PC-3 (cell line): ENCODE results near the gene XRCC6. TPM values are rescaled to one million over a fixed set of nuclear protein-coding genes. Genes with fewer than 3 reads are reported as not detected.
"Not testable (repeated sequence)": the region's sequence is repeated elsewhere in the genome, so short reads cannot be mapped to it uniquely, and the experiment has no call there.

Experiments used
- ATAC-seq: fragments of 200-7000 bp; cut with Tn5 transposase; 2 replicates; pipeline ENCODE4 v1.9.1; 2020; ENCODE audit warnings: mild to moderate bottlenecking, moderate library complexity
- BruUV-seq: library from RNA; stranded (reverse); fragments of 400-500 nt; replicated peaks from 2 replicates; lab custom pipeline; 2021; lab: Mats Ljungman, UMichigan
- CTCF ChIA-PET: fragments of 300-600 bp; sonication (Branson Sonifier 250); formaldehyde crosslinking; loops from one replicate; lab custom pipeline; 2022; ENCODE audit warnings: antibody characterized with exemption; lab: Charles Lee
- POLR2A ChIA-PET: fragments of 300-600 bp; sonication (Branson Sonifier 250); formaldehyde crosslinking; loops from one replicate; lab custom pipeline; 2022; ENCODE audit warnings: antibody characterized with exemption; ENCODE audit not compliant: unreplicated experiment; lab: Charles Lee
- DNase-seq: peaks from one replicate; pipeline ENCODE4 v3.0.0-alpha.2; 2015
- H2AFZ ChIP-seq: fragments of 300-600 bp; sonication (generic); 2 replicates; pipeline ENCODE4 v1.6.0; 2016; ENCODE audit warnings: antibody characterized with exemption, low read length
- H3F3A ChIP-seq: fragments of 300-600 bp; sonication (generic); one replicate; pipeline ENCODE4 v1.6.0; 2017; ENCODE audit warnings: antibody characterized with exemption, low read length, control low read depth, mild to moderate bottlenecking; ENCODE audit not compliant: unreplicated experiment
- H3K27ac ChIP-seq: fragments of 300-600 bp; sonication (generic); 2 replicates; pipeline ENCODE4 v1.5.1; 2016; ENCODE audit warnings: mild to moderate bottlenecking, low read length
- H3K27me3 ChIP-seq: fragments of 300-600 bp; sonication (generic); 2 replicates; pipeline ENCODE4 v1.6.1; 2016; ENCODE audit warnings: low read length, mixed read lengths
- H3K36me3 ChIP-seq: fragments of 300-600 bp; sonication (generic); 2 replicates; pipeline ENCODE4 v1.6.1; 2016; ENCODE audit warnings: low read depth, mixed run types, low read length, mixed read lengths
- H3K4me1 ChIP-seq: fragments of 300-600 bp; sonication (generic); 2 replicates; pipeline ENCODE4 v1.5.1; 2016; ENCODE audit warnings: low read length; ENCODE audit not compliant: insufficient read depth
- H3K4me2 ChIP-seq: fragments of 300-600 bp; sonication (generic); 2 replicates; pipeline ENCODE4 v1.6.0; 2016; ENCODE audit warnings: low read length
- H3K4me3 ChIP-seq: fragments of 300-600 bp; sonication (generic); 2 replicates; pipeline ENCODE4 v1.5.1; 2016; ENCODE audit warnings: mild to moderate bottlenecking, low read length, mixed read lengths
- H3K79me2 ChIP-seq: fragments of 300-600 bp; sonication (generic); 2 replicates; pipeline ENCODE4 v1.6.1; 2017; ENCODE audit warnings: low read length, mixed read lengths
- H3K9ac ChIP-seq: fragments of 300-600 bp; sonication (generic); 2 replicates; pipeline ENCODE4 v1.6.0; 2016; ENCODE audit warnings: mild to moderate bottlenecking, low read length
- H3K9me2 ChIP-seq: fragments of 300-600 bp; sonication (generic); replicated peaks from 2 replicates; pipeline ENCODE4 v1.6.1; 2016; ENCODE audit warnings: mixed run types, low read length, mixed read lengths
- H3K9me3 ChIP-seq: fragments of 300-600 bp; sonication (generic); 2 replicates; pipeline ENCODE4 v1.6.1; 2016; ENCODE audit warnings: low read length, mixed read lengths
- H4K20me1 ChIP-seq: fragments of 300-600 bp; sonication (generic); 2 replicates; pipeline ENCODE4 v1.6.1; 2016; ENCODE audit warnings: low read length, mixed read lengths
- EZH2 ChIP-seq: fragments of 300-600 bp; sonication (generic); IDR thresholded peaks from one replicate; pipeline ENCODE4 v1.6.1; 2017; ENCODE audit warnings: antibody characterized with exemption, mild to moderate bottlenecking, low read length; ENCODE audit not compliant: unreplicated experiment
- EZH2phosphoT487 ChIP-seq: fragments of 300-600 bp; sonication (generic); IDR thresholded peaks from 2 replicates; pipeline ENCODE4 v1.6.1; 2018; ENCODE audit warnings: mild to moderate bottlenecking, antibody characterized with exemption, low read length, borderline replicate concordance
- intact Hi-C: fragments of 100-400 bp; cut with micrococcal nuclease; formaldehyde crosslinking; loops from 2 replicates; pipeline ENCODE4 v1.9.0; 2023
- total RNA-seq: library from RNA; depleted of rRNA; stranded (reverse); fragments of >200 nt; gene quantifications from 2 replicates; pipeline ENCODE4 v1.2.3, GENCODE V29; 2014
- TF ChIP-seq, protein P1 (sequence below): fragments of 300-600 bp; sonication (generic); conservative IDR thresholded peaks from 2 replicates; pipeline ENCODE4 v1.5.1; 2017; ENCODE audit warnings: antibody characterized with exemption, low read depth, mild to moderate bottlenecking, low read length

Gene XRCC6
- total RNA-seq, 1 experiment from 2014 or later = 432 TPM

DNA sequence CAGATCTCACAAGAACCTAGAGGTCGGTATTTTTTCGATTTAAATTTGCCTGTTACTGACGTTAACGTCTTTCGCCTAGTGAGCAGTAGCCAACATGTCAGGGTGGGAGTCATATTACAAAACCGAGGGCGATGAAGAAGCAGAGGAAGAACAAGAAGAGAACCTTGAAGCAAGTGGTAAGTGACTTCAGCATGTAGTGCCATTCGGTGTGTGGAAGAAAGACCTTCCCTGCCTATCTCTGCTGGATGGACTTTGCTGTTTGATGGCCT is 750 bp downstream of the XRCC6 start:
- Histone ChIP-seq H3K36me3 (peaks cover 7% of the 10 kb centered on the region), H3K4me3 (peak overlapping the region; percentile 100), H3K79me2 (peaks cover 80% of the 10 kb centered on the region), H4K20me1 (peaks cover 9% of the 10 kb centered on the region; the same call in 1 of the 2 replicates), H3K9me2 (no peaks in the 10 kb centered on the region), H3K27ac (peak overlapping the region; percentile 94), H2AFZ (peak overlapping the region; percentile 90; the same call in 1 of the 2 replicates), H3K4me2 (peak overlapping the region; percentile 86), H3F3A (no peaks in the 10 kb centered on the region), H3K27me3 (no peaks in the 10 kb centered on the region), H3K9me3 (no peaks in the 10 kb centered on the region), H3K4me1 (peaks cover 22% of the 10 kb centered on the region; the same call in 1 of the 2 replicates), H3K9ac (peak overlapping the region; percentile 100)
- no TSS peak for BruUV-seq
- ChIA-PET POLR2A (interaction anchor here (0.5 kb wide), 1 partner anchor 32 kb away, joined by 3 read pairs; the partner anchor contains the start of gene PMM1), CTCF (no interaction called here)
- TF ChIP-seq, protein P1, sequence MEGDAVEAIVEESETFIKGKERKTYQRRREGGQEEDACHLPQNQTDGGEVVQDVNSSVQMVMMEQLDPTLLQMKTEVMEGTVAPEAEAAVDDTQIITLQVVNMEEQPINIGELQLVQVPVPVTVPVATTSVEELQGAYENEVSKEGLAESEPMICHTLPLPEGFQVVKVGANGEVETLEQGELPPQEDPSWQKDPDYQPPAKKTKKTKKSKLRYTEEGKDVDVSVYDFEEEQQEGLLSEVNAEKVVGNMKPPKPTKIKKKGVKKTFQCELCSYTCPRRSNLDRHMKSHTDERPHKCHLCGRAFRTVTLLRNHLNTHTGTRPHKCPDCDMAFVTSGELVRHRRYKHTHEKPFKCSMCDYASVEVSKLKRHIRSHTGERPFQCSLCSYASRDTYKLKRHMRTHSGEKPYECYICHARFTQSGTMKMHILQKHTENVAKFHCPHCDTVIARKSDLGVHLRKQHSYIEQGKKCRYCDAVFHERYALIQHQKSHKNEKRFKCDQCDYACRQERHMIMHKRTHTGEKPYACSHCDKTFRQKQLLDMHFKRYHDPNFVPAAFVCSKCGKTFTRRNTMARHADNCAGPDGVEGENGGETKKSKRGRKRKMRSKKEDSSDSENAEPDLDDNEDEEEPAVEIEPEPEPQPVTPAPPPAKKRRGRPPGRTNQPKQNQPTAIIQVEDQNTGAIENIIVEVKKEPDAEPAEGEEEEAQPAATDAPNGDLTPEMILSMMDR = no peak
- TF ChIP-seq EZH2phosphoT487 (no peak), EZH2 (no peak)
- intact Hi-C loops = no loop called here
- no peak for ATAC-seq
- DNase-seq = no peak

DNA sequence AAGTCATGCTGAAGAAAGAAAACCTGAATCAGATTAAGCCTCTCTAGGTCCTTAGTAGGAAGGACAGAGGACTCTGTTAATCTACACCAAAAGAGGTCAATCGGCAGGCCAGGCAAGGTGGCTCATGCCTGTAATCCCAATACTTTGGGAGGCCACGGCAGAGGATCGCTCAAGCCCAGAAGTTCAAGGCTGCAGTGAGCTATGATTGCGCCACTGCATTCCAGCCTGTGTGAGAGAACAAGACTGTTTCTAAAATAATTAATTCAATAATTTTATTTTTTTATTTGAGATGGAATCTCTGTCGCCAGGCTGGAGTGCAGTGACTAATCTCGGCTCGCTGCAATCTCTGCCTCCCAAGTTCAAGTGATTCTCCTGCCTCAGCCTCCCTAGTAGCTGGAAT is 4.5 kb downstream of the XRCC6 start:
- ChIA-PET POLR2A (no interaction called here), CTCF (no interaction called here)
- BruUV-seq = no TSS peak
- intact Hi-C loops = no loop called here
- Histone ChIP-seq H3K9me2 (no peaks in the 10 kb centered on the region), H3K27me3 (no peaks in the 10 kb centered on the region), H2AFZ (no peak overlapping the region), H3K4me2 (no peak overlapping the region), H3K27ac (no peak overlapping the region), H3K36me3 (peaks cover 28% of the 10 kb centered on the region), H3K4me1 (peaks cover 5% of the 10 kb centered on the region; the same call in 1 of the 2 replicates), H3K9ac (no peak overlapping the region), H3K4me3 (no peak overlapping the region), H3K79me2 (peaks cover 64% of the 10 kb centered on the region), H3F3A (no peaks in the 10 kb centered on the region), H3K9me3 (no peaks in the 10 kb centered on the region), H4K20me1 (peaks cover 6% of the 10 kb centered on the region; the same call in 1 of the 2 replicates)
- no peak for ATAC-seq
- TF ChIP-seq EZH2 (no peak), EZH2phosphoT487 (no peak)
- TF ChIP-seq, protein P1 = no peak
- DNase-seq = no peak

DNA sequence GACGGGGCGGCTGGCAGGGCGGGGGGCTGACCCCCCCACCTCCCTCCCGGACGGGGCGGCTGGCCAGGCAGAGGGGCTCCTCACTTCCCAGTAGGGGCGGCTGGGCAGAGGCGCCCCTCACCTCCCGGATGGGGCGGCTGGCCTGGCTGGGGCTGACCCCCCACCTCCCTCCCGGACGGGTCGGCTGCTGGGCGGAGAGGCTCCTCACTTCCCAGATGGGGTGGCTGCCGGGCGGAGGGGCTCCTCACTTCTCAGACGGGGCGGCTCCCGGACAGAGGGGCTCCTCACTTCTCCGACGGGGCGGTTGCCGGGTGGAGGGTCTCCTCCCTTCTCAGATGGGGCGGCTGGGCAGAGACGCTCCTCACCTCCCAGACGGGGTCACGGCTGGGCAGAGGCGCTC is 10.0 kb downstream of the XRCC6 start:
- BruUV-seq, DNase-seq, intact Hi-C loops, H3K27ac ChIP-seq, H3K9me3 ChIP-seq, H3K4me3 ChIP-seq, H3K27me3 ChIP-seq, CTCF ChIA-PET, POLR2A ChIA-PET, H3F3A ChIP-seq, H3K4me2 ChIP-seq, H3K9ac ChIP-seq, H3K9me2 ChIP-seq, H3K4me1 ChIP-seq, ATAC-seq, H2AFZ ChIP-seq, H4K20me1 ChIP-seq: not testable (repeated sequence)
- H3K79me2 ChIP-seq = peaks cover 32% of the 10 kb centered on the region
- H3K36me3 ChIP-seq = peaks cover 31% of the 10 kb centered on the region

DNA sequence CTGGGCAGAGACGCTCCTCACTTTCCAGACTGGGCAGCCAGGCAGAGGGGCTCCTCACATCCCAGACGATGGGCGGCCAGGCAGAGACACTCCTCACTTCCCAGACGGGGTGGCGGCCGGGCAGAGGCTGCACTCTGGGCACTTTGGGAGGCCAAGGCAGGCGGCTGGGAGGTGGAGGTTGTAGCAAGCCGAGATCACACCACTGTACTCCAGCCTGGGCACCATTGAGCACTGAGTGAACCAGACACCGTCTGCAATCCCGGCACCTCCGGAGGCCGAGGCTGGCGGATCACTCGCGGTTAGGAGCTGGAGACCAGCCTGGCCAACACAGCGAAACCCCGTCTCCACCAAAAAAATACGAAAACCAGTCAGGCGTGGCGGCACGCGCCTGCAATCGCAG is 10.5 kb downstream of the XRCC6 start:
- BruUV-seq, H3K9me3 ChIP-seq, POLR2A ChIA-PET, DNase-seq, H4K20me1 ChIP-seq, H3K4me2 ChIP-seq, H3F3A ChIP-seq, ATAC-seq, H3K9me2 ChIP-seq, H2AFZ ChIP-seq, H3K27me3 ChIP-seq, H3K4me3 ChIP-seq, H3K9ac ChIP-seq, intact Hi-C loops, H3K4me1 ChIP-seq, CTCF ChIA-PET, H3K27ac ChIP-seq: not testable (repeated sequence)
- Histone ChIP-seq H3K79me2 (peaks cover 30% of the 10 kb centered on the region), H3K36me3 (peaks cover 31% of the 10 kb centered on the region)

DNA sequence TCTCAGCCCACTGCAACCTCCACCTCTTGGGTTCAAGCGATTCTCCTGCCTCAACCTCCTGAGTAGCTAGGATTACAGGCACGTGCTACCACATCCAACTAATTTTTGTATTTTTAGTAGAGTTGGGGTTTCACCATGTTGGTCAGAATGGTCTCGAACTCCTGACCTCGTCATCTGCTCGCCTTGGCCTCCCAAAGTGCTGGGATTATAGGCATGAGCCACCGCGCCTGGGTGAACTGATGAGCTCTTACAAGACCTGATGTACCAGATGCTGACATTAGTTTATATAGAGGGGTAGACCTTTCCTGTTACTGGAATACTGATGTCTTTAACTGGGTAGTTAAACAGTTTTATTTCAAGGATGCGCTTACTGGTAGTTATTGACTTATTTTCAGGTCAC is 13.5 kb downstream of the XRCC6 start:
- ATAC-seq, H3K4me1 ChIP-seq, H3K4me3 ChIP-seq, H3K9ac ChIP-seq, CTCF ChIA-PET, H3K9me2 ChIP-seq, H3K9me3 ChIP-seq, POLR2A ChIA-PET, H3K4me2 ChIP-seq, H3F3A ChIP-seq, DNase-seq, H3K27me3 ChIP-seq, H3K27ac ChIP-seq, H2AFZ ChIP-seq, intact Hi-C loops, H4K20me1 ChIP-seq, BruUV-seq: not testable (repeated sequence)
- Histone ChIP-seq H3K36me3 (peaks cover 32% of the 10 kb centered on the region), H3K79me2 (peaks cover 31% of the 10 kb centered on the region)
